Smooth muscle cell (in vitro differentiated cells): ENCODE data around the gene ZBTB16. TPM values are rescaled to one million over a fixed set of nuclear protein-coding genes. Genes with fewer than 3 reads are reported as not detected.

ENCODE experiments used
- DNase-seq: peaks from one replicate; lab custom pipeline; 2025; ENCODE audit not compliant: unreplicated experiment; lab: John Stamatoyannopoulos, UW
- H2AFZ ChIP-seq: fragments of 200-600 bp; sonication (generic); 2 replicates; pipeline ENCODE4 v1.6.0; 2016; ENCODE audit warnings: antibody characterized with exemption, low read depth, mild to moderate bottlenecking
- H3F3A ChIP-seq: fragments of 200-600 bp; sonication (generic); 2 replicates; pipeline ENCODE4 v1.6.0; 2017; ENCODE audit warnings: antibody characterized with exemption, low read depth
- H3K27ac ChIP-seq: fragments of 200-600 bp; sonication (generic); 2 replicates; pipeline ENCODE4 v1.5.1; 2016; ENCODE audit warnings: low read depth, mild to moderate bottlenecking
- H3K27me3 ChIP-seq: fragments of 200-600 bp; sonication (generic); 2 replicates; pipeline ENCODE4 v1.6.1; 2016; ENCODE audit warnings: low read depth, mild to moderate bottlenecking
- H3K36me3 ChIP-seq: fragments of 200-600 bp; sonication (generic); 2 replicates; pipeline ENCODE4 v1.5.1; 2016; ENCODE audit warnings: low read depth
- H3K4me1 ChIP-seq: fragments of 200-600 bp; sonication (generic); 2 replicates; pipeline ENCODE4 v1.5.1; 2016; ENCODE audit warnings: low read depth
- H3K4me2 ChIP-seq: fragments of 200-600 bp; sonication (generic); 2 replicates; pipeline ENCODE4 v1.6.0; 2016; ENCODE audit warnings: mild to moderate bottlenecking
- H3K4me3 ChIP-seq: fragments of 200-600 bp; sonication (generic); 2 replicates; pipeline ENCODE4 v1.5.1; 2016; ENCODE audit warnings: mild to moderate bottlenecking
- H3K79me2 ChIP-seq: fragments of 200-600 bp; sonication (generic); 2 replicates; pipeline ENCODE4 v1.6.0; 2016; ENCODE audit warnings: low read depth, mild to moderate bottlenecking
- H3K9ac ChIP-seq: fragments of 200-600 bp; sonication (generic); 2 replicates; pipeline ENCODE4 v1.6.0; 2016; ENCODE audit warnings: low read depth
- H3K9me3 ChIP-seq: fragments of 200-600 bp; sonication (generic); replicated peaks from 2 replicates; pipeline ENCODE4 v1.5.1; 2016; ENCODE audit warnings: low read depth
- H4K20me1 ChIP-seq: fragments of 200-600 bp; sonication (generic); 2 replicates; pipeline ENCODE4 v1.6.0; 2016; ENCODE audit warnings: low read depth
- CTCF ChIP-seq: fragments of 200-600 bp; sonication (generic); IDR thresholded peaks from 2 replicates; pipeline ENCODE4 v1.5.1; 2017; ENCODE audit warnings: borderline replicate concordance, mild to moderate bottlenecking, antibody characterized with exemption; ENCODE audit not compliant: insufficient read depth, poor library complexity, severe bottlenecking
- WGBS: methylation state at CpG from one replicate; pipeline ENCODE4 v1.1.7; 2016; ENCODE audit warnings: low lambda C conversion rate; 5-methylcytosine and 5-hydroxymethylcytosine counted together
- polyA plus RNA-seq: library from polyadenylated mRNA; unstranded; fragments of >200 nt; fragmentation: Nextera tagmentation; extraction: Ambion mirVana; gene quantifications from 2 replicates; pipeline ENCODE4 v1.2.1, GENCODE V29; 2016
- total RNA-seq: library from RNA; depleted of rRNA; stranded (reverse); fragments of >200 nt; gene quantifications from 2 replicates; pipeline ENCODE4 v1.2.3, GENCODE V29; 2014

The ZBTB16 gene
- total and polyA plus RNA-seq, 2 experiments from 2014 or later = not detected

DNA sequence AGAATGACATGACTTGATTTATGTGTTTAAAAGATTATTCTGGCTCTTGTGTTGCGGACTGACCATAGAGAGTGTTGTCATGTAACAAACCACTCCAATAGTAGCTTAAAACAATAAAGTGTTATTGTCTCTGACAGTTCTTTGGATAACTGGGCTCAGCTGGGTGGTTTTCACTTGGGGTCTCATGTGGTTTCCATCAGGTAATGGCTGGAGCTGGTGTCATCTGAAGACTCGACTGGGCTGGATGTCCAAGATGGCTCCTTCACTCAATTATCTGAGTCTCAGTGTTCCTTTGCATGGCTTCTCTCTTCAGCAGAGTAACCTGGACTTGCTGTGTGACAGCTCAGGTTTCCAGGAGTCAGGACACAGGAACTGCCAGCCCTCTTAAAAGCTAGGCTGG lies 132.4 kb downstream of the ZBTB16 start:
- H3K4me3 ChIP-seq = no peak overlapping the region
- no peaks in the 10 kb centered on the region for H3K36me3 ChIP-seq
- no peaks in the 10 kb centered on the region for H3K79me2 ChIP-seq
- no peaks in the 10 kb centered on the region for H4K20me1 ChIP-seq
- no peak overlapping the region for H3K9ac ChIP-seq
- H3K4me1 ChIP-seq = no peaks in the 10 kb centered on the region
- no peak overlapping the region for H2AFZ ChIP-seq
- H3K4me2 ChIP-seq = no peak overlapping the region
- no peak for TF ChIP-seq CTCF
- H3K27me3 ChIP-seq = peaks cover 10% of the 10 kb centered on the region
- DNase-seq = no peak
- WGBS = 78% methylated on average over 2 of the region's 2 CpGs
- no peaks in the 10 kb centered on the region for H3F3A ChIP-seq
- no peaks in the 10 kb centered on the region for H3K9me3 ChIP-seq
- H3K27ac ChIP-seq = no peak overlapping the region

DNA sequence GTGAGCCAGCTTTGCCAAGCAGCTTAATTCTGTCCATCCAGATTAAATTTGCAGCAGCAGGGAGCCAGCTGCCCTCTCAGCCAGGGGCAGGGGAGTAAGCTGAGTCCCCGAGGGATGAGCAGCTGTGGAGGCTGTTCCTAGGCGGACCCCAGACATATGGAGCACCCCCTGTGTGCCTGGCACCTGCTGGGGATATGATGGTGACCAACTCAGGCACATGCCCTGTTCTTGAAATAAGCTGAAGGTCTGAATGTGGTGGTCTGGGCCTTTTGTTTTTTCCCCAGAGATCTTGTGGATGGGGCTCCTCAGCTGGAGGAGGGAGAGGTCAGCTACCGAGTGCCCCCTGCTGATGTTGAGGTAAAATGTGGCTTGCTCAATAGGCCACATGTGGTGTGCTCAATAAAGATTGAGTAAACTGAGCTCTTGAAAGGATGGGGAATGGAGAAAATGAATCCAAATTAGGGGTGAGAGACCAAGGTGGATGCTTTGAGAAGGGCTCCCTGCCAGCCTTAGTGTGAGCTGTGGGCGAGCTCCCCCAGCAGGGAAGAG lies 133.4 kb downstream of the ZBTB16 start:
- Histone ChIP-seq H3K79me2 (no peaks in the 10 kb centered on the region), H2AFZ (no peak overlapping the region), H3K4me3 (no peak overlapping the region), H3K4me2 (no peak overlapping the region), H3K4me1 (no peaks in the 10 kb centered on the region), H3F3A (no peaks in the 10 kb centered on the region), H4K20me1 (no peaks in the 10 kb centered on the region), H3K9ac (no peak overlapping the region), H3K36me3 (no peaks in the 10 kb centered on the region), H3K27me3 (peaks cover 5% of the 10 kb centered on the region), H3K9me3 (no peaks in the 10 kb centered on the region), H3K27ac (no peak overlapping the region)
- TF ChIP-seq CTCF = no peak
- 76% methylated on average over 4 of the region's 4 CpGs for WGBS
- DNase-seq = no peak

DNA sequence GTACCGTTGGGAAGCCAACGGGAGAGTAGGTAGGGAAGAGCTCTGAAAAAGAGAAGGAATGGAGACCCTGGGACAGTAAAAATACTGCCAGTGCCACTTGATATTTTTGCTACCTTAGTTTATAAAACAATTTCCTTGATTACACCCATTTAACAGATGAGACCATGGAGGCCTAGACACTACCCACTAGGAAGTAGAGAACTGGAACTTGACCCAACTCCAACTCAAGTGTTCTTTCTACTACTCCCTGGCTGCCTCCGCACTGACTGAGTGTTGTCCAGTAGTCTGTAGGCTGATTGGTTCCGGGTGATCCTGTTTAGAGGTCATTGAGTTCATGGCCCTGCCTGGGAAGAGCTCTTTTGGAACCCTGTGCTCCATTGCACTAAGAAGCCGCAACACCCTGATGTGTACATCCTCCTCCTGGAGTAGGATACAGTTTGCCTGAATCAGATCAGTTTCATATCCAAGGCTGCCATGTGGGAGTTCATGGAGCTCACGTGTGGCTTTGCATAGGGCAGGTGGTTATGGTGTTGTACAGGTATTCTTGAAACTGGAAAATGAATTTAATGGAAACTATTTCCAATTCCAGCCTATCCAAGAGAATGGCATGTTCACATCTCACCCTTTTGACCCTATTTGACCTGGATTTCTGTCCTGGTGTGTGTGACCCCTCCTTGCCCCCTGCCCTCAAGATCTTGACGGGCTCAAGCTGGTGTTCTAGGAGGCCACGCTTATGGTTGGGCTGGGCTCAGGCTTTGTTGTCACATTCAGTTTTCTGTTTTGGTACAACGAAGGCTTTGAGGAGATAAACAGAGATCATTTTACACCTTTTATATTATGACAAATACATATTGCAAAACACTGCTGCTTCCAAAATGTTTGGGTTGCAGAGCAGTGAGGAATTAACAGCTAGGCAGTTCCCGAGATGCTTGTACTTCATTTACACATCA lies 134.5 kb downstream of the ZBTB16 start:
- no peaks in the 10 kb centered on the region for H3K36me3 ChIP-seq
- peaks cover 4% of the 10 kb centered on the region for H3K4me1 ChIP-seq
- H3K79me2 ChIP-seq = no peaks in the 10 kb centered on the region
- no peaks in the 10 kb centered on the region for H3F3A ChIP-seq
- H2AFZ ChIP-seq = no peak overlapping the region
- no peaks in the 10 kb centered on the region for H3K9me3 ChIP-seq
- H3K4me2 ChIP-seq = no peak overlapping the region
- no peak overlapping the region for H3K4me3 ChIP-seq
- DNase-seq = no peak
- no peak overlapping the region for H3K27ac ChIP-seq
- no peaks in the 10 kb centered on the region for H4K20me1 ChIP-seq
- no peak for TF ChIP-seq CTCF
- 93% methylated on average over 10 of the region's 10 CpGs for WGBS
- H3K9ac ChIP-seq = no peak overlapping the region
- no peaks in the 10 kb centered on the region for H3K27me3 ChIP-seq
